Stimulated activated CD4-positive, alpha-beta T cell treated with anti-CD3 and anti-CD28 coated beads, Interleukin-12 subunit alpha, Interleukin-12 subunit beta, amount 100 ng/mL, for 4 hours (primary cell): ENCODE data around the gene RASSF5.

ENCODE experiments used
- DNase-seq: peaks from one replicate; pipeline ENCODE4 v3.0.0-alpha.2; 2020

RASSF5 gene

GRCh38 chr1:206498685-206499084, 8.6 kb upstream of the RASSF5 start:
- DNase-seq, result no peak

DNA sequence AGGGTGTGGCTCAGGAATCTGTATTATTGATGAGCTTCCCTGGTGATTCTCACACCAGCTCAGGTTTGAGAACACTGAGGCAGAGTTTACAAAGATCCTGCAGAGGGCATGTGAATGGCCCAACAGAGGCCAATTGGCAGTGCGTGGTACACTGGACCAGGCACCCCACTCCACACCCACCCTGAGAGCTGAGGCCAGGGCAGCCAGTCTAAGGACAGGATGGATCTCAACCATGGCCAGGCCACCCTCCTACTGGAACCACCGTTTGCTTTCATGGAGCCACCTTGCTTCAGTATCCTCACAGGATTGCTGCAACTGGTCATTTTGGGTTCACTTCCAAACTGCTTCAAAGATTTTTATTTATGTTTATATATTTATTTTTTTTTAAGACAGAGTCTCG, 7.3 kb upstream of the RASSF5 start:
- DNase-seq, result no peak

GRCh38 chr1:206501881-206502280, 5.5 kb upstream of the RASSF5 start:
- no peak for DNase-seq

DNA sequence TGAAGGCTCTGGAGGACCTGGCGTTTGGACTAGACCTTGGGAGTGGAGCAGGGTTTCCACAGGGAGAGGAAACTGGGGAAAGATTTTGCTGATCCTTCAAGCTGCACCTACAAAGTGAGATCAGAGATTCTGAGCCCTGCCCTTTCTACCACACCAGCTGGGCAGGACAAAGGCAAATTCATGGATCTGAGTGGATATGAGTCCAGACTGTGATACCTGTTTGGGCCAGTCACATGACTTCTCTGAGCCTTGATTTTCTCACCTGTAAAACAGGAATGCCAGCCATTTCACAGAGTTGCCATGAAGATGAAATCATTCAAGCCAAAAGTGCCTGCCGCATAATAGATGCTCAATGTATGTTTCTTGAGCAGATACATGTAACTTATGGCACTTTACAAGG, 4.9 kb upstream of the RASSF5 start:
- DNase-seq, result no peak

DNA sequence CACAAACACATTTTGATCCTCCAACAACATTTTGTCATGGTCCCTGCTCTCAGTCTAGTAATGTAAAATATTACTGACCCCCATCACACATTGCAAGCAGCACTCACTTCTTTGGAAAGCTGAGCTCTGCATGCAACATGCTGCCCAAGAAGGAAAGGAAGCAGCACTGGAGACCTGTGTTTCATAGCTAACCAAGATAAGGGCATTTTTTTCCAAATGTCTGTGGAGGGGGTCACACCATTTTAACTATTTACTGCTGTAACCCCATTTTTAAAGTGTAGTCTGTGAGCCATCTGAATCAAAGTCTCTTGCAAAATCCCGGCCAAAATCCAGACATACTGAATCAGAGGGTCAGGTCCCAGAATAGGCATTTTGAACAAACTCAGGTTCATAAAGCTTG, 4.5 kb upstream of the RASSF5 start:
- DNase-seq, result no peak

- no peak for DNase-seq
These were observed 3.6 kb upstream of the RASSF5 start for GRCh38 chr1:206503591-206504362.

DNA sequence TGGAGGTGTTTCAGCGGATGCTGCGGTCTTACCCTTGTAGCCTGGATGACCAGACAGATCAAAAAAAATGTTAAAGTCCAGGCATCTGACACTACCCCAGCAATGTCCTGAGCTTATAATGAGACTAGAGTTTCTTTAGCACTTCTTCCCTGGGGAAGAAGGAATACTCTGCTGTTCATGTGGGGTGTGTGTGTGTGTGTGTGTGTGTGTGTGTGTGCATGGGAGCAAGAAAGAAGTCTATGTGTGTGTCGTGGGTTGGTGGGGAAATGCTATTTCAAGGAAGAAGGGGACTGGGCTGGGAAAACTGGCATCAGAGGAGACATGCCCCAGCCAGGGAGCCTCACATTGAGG, 3.0 kb upstream of the RASSF5 start:
- no peak for DNase-seq

GRCh38 chr1:206505702-206506355, 1.5 kb upstream of the RASSF5 start:
- DNase-seq, result no peak

DNA sequence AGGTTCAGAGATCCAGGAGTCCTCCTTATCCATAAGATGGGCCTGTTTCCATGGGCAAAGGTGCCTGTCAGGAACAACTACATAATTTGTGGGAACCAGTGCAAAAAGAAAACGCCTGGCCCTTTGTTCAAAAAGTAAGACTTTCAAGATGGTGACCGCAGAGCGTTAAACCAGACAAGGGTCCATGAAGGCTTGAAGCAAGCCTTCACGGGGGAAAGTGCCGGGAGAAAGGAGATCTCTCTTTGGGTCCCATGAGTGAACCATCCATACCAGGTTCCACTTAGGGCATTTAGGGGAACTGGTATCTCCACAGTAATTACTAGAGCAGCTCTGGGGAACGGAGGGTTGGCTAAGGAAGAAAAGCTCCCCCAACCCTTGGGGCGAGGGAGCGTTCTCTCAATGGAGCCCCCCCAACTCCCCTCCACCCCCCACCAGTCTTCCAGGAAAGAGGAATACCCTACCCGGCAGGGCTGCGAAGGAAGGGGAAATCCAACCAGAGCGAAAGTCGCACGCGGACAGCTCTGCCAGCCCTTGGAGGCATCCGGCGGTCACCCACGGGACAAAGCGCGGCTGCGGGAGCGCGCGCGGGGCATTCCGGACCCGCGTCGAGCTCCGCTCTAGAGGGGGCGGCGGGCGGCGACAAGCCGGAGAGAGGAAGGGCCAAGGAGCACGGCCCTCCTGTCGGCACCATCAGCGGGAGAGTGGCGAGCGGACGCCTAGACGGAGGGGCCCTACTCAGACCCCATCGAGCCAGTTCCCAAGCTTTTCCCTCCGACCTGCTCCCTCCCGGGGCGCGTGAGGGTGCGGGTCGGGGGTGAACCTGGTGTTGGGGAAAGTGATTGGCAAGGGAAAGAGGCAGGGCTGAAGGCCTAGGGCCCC, 687 bp upstream of the RASSF5 start:
- peak; percentile 16 for DNase-seq

- no peak for DNase-seq
These were observed 979 bp downstream of the RASSF5 start for GRCh38 chr1:206508130-206508889.

DNA sequence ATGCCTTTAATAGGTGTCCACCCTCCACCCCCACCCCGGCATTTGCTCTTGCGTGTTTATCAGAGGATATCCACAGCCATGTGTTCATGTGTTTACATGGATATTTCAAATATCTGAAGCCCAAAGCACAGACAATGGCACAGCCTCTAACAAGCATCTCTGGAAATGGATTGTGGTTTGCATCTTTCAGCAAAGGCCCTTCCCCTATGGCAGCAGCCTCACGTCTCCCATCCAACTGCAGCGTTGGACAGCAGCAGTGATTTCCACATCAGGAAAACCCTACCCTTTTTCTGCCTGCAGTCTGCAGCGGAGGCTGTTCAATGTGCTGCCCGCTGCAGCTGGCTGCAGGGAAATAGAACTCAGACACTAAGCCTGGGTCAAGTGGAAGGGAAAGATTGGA, 1.6 kb downstream of the RASSF5 start:
- DNase-seq, result no peak

GRCh38 chr1:206509612-206510257, 2.4 kb downstream of the RASSF5 start:
- DNase-seq, result no peak

DNA sequence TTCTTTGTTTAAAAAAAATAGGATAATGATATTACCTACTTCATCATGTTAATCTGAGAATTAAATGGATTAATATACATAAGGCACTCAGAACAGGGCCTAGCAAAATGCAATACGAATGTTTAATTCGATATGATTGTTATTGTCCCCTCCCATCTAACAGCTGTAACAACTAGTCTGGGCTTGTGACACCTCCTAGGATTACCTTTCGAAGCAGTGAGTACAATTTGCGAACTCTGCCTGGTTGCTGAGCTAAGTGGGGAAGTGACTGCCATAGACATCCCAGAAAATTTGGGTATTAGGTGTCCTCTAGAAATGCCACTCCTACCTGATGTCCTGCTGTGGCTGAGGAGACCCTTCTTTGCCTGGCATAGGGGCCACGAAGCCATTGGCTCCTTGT, 3.0 kb downstream of the RASSF5 start:
- DNase-seq, result no peak

- no peak for DNase-seq
These were observed 4.2 kb downstream of the RASSF5 start for GRCh38 chr1:206511362-206512057.

DNA sequence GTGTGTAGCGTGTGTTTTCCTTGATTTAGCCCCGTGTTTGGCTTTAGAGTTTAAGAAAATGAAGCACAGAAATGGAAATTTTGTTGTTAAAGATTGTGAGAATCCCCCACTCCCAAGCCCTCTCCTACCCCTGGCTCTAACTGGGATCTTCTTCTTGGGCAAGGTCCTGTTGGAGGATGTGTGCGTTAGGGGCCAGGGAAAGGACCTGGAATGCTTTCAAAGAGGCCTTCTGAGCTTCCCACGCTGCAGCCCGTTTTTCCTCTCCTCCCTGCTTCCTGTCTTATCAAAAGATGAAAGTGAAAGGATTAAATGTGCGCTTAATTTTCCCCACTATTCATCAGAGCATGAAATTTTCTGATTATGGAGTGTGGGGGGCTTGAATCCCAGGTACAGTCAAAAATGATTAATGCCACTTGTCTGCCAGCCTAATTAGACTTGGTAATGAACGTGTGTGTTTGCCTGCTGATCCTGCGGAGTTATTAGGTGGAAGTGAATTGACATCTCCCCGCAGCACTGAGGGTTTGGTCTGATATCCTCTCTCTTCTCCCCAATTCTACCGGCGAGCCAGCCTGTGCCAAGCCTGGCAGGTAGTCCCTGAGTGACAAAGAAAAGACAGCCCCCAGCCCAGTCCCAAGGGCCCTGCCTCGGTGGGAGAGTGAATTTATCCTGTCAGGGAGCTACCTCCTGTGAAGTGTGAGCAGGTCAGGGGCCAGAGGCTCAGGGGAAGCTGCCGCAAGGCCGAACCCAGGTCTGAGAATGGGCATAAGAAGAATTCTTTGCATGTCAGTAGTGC, 4.9 kb downstream of the RASSF5 start:
- DNase-seq, result no peak

- no peak for DNase-seq
These were observed 5.5 kb downstream of the RASSF5 start for GRCh38 chr1:206512851-206513180.

DNA sequence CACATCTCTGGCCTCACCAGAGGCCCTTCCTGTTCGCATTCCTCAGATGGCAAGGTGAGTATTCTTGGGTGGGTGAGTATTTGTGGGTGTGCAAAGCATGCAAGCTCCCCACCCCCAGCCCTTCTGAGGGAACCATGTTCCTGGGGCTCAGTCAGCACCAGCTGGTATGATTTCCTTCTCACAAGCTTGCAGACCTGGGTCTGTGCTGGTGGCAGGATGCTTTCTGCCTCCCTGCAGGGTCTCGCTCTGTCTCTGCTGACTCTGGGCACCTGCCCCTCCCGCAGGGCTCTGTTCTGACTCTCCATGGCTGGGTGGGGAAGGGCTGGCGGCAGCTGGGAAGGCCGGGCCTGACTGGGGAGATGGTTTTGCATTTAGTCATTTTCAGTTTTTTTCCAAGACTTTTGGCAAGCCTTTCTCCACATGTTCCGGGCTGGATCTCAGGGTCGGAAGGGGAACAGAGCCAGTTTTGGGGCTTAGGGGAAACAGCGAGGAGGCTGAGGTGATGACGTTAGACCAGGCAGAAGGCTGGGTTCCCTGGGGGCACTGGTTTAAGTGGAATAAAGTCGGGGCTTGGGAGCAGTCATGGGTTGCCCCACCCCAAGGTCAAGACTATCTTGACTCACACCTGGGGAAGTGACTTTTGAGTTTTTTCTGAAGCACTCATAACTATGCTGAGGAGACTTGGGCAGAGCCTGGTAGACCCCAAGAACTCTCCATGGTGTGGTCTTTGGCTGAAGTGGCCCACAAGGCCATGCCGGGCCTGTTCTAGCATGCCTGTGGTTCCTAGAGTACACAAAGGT, 6.2 kb downstream of the RASSF5 start:
- no peak for DNase-seq

- DNase-seq, result no peak
These were observed 7.6 kb downstream of the RASSF5 start for GRCh38 chr1:206514813-206515387.

DNA sequence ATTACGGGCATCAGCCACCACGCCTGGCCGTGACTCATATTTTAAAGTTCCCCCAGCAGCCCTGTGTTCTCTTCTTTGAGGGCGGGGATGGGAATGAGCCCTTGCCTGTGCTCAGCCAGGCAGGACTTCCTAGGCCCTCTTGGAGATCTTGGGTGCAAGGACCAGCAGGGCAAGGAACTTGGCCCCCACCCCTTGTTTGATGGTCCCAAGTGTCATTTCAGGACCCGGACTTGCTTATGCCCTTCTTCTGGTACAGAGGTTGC, 9.3 kb downstream of the RASSF5 start:
- no peak for DNase-seq

- no peak for DNase-seq
These were observed 10.5 kb downstream of the RASSF5 start for GRCh38 chr1:206517784-206518183.
